H4 (cell line): ENCODE data around the gene ANKRD34A. TPM values are rescaled to one million over a fixed set of nuclear protein-coding genes. Genes with fewer than 3 reads are reported as not detected.
A peak's percentile ranks its signal among the peaks of the same experiment; 100 is the strongest.

Experiments used
- DNase-seq: peaks from one replicate; pipeline ENCODE4 v3.0.0-alpha.2; 2015; ENCODE audit warnings: low spot score
- total RNA-seq: library from RNA; depleted of rRNA; stranded (reverse); fragments of >200 nt; shearing (Covaris generic); gene quantifications from 2 replicates; pipeline ENCODE4 v1.2.3, GENCODE V29; 2014

The ANKRD34A gene
- total RNA-seq, 1 experiment from 2014 or later = 0.54 TPM

DNA sequence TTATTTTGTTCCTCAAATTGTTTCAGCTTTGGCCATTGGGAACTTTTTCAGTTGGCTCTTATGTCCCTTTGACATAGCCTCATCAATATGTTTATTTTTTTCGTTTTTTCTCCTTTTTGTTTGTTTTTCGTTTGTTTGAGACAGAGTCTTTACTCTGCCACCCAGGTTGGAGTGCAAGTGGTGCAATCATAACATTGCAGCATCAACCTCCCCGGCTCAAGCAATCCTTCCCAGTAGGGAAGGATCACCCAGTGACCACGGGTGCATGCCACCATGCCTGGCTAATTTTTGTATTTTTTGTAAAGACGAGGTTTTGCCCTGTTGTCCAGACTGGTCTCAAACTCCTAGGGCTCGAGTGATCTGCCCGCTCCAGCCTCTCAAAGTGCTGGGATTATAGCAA is 8.2 kb upstream of the ANKRD34A start:
- DNase-seq = no peak

DNA sequence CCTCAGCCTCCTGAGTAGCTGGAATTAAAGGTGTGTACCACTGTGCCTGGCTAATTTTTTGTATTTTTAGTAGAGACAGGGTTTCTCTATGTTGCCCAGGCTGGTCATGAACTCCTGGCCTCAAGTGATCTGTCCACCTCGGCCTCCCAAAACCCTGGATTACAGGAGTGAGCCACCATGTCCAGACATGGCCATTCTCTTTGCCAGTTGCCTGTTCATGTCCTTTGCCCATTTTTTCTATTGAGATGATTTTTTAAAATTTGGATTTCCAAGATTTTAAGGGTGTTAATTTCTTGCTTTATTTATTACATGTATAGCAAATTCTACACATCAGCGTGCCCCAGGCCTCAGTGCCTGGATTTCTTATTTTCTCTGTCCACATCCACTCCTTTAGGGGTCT is 2.9 kb upstream of the ANKRD34A start:
- DNase-seq = no peak

DNA sequence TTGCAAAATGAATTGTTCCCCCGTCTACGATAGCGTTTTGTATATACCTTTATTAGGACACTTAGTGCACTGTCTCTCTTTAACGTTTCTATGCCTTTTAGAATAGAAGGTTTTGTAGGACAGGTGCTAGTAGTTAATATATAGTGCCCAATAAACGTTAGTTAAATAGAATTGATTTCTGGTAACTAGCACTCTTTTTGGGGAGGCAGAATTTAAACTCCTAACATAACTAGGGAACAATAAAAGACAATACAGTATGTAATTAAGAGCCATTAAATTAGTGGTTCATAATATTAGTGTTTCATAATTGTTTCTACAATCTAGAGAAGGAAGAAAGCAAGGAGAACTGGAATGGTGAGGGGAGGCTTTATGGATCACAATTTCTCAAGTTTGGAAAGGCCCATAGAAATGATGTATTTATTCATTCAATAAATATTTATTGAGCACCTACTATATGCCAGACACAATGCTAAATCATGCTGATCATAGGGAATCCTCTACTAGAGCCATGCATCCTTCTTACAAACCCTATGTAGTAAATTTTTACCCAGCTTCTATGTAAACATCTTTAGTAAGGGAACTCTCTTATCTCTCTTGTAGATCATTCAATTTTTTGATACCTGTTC is 857 bp upstream of the ANKRD34A start:
- no peak for DNase-seq

DNA sequence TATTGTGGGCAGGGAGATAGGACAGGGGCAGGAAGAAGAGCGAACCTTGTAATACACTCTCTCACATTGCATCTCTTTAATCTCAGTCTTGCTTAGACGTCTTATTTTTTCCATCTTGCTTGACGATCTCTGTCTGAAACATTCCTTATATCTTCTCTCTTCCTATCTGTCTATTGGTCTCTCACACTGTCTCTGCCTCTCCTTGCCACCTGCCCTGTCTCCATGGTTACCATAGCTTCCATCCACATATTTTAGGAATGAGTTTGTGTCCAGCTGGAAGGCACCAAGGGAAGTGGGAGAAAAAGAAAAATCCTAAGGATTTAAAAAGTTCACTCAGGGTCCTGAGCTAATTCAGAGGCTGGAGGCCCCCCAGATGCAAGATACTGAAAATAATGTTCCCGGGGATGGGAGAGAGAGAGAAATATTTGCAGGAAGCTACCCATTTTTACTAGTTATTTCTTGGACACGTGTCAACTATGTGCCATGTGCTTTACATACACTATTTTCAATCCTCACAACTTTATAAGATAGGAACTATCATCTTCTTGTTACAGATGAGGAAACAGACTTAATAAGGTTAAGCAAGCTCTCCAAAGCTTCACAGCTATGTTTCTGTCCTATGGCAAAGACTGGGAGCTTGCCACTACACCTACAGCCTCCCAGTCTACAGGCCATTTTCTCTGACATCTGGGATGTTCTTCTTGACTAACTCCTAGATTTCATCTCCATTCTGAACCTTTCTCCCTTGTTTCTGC is 933 bp downstream of the ANKRD34A start:
- DNase-seq = no peak

DNA sequence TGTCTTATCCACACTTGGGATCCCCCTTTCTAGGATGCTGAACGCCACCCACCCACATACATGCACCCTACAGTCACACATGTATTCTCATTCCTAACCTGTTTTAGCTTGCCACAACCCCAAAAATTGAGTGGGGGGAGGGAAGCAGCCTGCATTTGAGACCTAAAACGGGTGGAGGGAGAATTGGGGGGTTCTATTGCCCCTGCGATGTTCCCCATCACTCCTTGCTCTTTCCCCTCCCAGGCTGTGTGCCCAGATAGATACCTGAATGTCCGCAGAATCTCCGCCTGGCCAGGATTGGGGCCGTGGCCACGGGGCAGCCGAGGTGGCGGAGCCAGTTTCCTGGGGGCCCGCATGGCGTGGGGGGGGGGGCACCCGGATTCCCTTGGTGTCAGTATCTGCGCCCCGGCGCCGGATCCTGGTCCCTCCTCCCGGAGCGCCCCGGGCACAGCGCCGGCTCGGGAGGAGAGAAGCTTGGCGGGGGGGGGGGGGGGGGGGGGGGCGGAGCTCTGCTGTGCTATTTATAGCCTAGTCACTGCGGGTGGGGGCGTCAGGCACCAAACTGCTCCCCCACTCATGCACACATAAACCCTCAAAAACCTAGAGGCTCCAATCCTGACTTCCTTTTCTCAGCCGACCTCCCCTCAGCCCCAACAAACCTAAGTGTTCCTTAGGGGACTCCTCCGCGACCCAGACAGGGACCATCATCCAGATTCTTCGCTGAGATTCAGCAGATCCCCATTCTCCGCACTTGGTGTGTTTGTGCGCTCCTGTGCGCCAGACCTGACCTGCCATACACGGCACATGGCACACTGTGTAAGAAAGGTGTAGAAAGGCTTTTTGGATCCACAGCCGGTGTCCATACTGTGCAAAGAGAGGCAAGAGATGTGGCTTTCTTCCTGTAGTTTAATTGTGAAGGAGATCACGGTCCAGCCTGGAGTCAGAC is 1.9 kb downstream of the ANKRD34A start:
- DNase-seq = no peak

DNA sequence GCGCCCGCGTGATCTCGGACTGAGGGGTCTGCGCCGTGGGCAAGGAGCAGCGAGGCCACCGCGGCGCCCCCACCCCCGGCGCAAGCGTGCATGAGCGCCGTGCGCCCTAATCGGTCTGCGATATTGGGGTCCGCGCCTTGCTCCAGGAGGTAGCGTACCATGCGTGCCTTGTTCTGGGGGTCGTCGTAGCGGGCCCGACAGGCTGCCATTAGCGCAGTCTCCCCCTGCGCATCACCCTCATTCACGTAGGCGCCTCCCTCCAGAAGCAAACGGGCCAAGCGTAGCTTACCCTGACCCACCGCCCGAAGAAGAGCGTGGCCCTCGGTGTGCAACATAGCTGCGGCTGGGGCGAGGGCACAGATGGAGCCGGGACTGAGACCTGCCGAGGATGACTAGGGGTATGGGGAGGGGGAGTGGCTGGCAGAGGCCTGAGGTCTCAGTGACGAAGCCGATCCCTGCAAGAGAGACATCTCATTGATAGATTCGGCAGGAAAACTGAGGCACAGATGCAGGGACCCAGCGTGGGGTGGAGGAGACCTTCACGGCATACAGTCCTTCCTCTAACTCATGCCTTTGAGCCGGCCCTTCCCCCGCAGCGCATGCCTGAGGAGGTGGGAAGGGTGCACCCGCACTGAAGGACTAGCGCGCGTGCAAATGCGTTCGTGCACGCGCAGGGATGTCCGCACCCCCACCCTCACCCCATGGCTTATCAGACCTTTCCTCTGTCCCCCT is 2.8 kb downstream of the ANKRD34A start:
- DNase-seq = no peak

DNA sequence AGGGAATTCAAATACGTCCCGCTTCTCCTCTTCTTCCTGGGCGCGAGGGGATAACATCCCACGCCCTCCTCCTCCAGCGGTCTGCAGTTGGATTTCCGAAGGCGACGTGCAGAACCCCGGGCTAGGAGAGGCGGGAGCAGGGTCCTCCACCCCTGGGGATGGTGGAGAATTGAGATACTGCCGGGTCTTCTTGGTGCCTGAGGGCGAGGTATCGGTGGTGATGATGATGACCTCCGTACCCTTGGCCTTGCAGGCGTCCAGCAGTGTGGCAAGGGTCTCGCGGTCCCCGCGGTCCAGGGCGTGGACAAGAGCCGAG is 3.3 kb downstream of the ANKRD34A start:
- DNase-seq = no peak

DNA sequence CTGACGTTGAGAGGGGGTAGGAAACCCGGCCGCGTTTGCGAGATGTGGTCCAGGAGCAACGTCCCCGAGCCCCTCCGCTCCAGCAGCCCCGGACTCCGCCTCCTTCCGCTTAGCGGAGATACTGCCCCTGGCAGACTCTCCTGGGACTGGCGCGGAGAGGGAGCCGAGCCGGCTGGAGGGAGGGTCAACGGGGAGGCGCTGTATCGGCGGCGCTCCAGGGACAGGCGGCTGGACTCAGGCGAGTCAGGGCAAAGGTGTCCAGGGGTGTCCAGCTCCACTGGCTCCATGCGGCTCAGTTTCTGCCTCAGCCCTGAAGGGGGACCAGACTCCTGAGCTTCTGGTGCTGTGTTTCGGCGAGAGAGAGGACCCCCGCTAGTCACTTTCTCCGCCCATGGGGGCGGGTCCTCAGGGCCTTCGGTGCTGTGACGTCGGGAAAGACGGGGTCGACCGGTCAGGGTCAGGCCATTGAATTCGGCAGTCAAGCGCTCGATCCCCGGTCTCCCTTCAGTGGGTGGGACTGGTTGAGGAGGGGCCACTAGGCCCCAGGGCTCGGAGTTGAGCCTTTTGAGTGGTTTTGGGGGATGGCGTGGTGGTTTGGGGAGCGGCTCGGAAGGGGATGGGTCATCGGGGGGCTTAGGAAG is 3.8 kb downstream of the ANKRD34A start:
- DNase-seq = no peak

DNA sequence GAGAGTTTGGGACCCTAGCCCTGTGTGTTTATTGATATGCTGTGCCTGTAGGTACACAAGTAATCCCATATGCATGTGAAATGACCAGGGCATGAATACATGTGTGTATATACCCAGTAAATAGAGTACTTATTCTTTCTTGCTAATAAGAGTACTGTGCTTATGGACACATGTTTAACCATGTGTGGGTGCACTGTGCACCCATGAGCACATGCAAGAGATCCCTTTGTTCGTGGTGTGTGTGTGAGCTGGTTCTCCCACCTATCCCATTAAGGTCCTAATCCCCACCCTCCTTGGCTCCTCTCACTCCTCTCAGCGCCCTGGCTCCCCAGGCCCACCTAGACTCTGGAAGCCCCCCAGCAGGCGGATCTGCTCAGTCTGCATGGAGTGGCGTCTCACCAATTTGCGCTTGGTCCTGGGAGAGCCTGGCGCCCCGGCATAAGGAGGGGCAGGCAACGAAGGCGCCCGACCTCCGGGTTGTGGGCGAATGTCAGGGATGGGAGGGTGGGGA is 4.4 kb downstream of the ANKRD34A start:
- no peak for DNase-seq

DNA sequence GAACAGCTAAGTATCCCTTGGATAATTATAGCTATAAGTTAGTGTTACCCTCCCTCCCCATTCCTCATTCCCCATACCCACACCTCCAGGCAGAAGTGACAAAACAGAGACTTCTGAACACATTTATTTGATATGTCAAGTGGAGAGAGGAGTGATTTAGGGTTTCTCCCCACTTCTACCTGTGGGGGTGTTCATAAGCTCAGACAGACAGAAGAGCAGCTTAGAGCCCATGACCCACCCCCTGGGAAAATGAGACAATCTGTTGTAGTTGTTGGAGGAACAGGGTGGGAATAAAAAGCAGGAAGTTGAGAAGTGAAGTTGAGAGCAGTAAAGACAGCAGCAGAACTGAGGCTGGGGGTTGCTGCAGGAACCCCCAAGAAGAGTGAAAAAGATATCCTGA is 5.0 kb downstream of the ANKRD34A start:
- DNase-seq = no peak

DNA sequence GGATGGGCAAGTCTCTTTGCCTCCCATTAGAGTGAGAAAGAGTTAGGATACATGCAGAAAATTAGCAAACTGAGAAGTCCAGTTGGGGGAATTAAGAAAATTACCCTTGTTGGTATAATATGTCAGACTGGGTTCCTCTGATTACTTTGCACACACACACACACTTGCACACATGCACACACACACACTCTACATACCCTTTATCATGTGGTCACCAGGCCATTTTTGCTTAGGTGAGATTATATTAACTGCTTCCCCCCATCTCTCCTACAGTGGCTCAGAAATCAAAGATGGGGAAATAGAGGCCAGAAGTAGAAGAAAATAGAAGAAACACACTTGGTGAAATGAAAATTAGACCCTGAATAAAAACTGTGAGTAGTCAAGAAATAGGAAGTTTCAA is 5.6 kb downstream of the ANKRD34A start:
- DNase-seq = no peak

DNA sequence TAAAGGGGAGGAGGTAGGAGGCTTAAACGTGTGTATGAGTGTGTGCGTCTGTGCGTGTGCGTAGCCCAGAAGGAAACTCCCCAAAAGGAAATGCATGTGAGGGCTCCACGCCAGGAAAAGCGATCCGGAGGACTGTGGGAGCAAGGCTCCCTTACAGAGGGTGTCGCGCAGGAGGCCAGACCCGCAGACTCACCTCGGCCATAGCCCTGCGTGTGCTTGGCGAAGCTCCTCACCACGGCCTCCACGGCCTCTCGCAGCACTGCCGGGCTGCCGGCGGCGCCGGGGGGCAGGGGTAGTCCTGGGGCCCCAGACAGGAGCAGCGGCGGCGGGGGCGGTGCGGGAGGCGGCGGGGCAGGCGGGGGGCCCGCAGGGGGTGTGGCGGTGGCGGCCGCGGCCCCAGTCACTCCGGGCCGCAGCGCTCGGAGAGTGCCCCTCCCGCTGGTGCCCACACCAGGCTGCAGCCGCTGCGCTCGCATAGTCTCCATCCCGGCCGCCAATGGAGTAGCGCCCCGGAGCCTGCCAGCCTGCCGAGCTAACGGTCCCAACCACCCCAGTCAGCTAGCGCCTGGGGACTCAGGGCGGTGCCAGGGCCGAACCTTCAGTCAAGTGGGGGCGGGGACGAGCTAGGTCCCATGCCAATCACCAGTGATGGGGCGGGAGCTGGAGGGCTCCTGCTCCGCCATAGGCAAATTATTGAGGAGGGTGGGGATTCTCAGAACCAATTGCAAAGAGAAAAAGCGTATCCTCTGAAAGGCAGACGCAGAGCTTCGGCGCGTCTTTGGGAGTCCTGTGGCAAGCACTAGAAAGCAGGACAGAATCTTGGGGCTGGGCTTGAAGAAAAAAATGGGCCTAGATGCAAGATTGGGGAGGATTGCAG is 6.7 kb downstream of the ANKRD34A start, which contains the start of gene LIX1L:
Gene LIX1L, minus strand, starts transcription at position 575 of the 877 bp plus-strand sequence. Its CDS starts 90 bp downstream, at position 485.
- peak; percentile 96 for DNase-seq

DNA sequence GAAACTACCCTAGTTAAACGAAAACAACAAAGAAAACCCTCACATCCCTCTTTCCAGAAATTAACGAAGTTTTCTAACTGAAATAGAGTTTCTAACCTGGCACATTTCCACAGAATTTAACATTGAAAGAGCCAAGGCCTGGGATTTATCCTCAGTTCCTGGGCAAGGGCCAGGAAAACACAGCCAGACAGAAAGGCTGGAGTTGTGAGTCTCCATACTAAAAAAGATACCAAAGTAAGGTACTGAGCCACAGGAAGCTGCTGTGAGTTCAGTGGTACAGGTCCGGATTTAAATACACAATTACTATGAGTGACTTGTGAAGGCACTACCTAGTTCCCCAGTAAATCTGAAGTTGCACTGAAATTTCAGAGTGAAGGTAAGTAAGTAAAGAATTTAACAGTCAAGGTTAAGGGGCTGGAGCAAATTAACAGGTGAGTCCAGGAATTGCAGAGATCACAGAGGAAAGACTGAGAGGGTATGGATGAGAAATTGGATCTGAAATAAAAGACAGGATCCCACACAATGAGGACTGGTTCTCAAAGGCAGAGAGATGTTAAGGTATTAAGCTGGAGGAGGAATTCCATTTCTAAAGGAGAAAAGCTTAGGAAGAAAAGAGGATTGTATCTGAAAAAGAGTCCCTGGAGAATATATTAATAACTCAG is 7.5 kb downstream of the ANKRD34A start:
- DNase-seq = no peak

DNA sequence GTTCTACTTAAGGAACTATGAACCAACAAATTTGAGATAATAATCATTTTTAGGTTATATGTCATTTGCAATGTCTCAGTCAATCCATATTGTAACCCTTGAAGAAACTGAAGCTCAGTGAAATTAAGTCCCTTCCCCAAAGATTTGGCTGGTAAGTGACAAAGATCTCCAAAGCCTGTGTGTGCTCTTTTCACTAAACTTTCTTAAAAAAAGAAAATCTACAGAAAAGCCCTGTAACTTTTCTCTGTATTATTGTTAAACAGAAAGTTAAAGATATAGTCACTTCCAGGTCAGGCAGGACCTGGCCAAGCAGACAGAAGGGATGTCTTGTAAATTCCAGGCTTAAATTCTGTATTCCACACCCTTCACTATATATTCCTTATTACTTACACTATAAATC is 8.0 kb downstream of the ANKRD34A start:
- DNase-seq = no peak

DNA sequence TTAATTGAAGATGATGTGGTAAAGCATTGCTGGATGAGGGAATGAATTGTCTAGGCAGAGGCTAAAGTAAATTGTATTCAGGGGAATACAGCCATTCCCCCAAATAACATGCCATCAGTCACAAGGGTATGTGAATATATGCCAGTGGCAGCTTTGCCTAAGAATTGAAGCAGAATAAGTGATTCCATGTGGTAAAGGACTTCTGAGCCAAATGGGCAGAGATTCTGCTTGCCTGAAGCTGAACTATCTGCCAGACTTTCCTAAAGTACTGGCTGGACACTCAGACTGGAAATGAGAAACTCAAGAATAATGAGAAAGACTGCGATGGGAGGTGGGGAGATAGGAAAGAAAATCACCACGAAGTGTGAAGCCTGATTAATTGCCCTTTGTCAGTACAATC is 8.9 kb downstream of the ANKRD34A start:
- no peak for DNase-seq

DNA sequence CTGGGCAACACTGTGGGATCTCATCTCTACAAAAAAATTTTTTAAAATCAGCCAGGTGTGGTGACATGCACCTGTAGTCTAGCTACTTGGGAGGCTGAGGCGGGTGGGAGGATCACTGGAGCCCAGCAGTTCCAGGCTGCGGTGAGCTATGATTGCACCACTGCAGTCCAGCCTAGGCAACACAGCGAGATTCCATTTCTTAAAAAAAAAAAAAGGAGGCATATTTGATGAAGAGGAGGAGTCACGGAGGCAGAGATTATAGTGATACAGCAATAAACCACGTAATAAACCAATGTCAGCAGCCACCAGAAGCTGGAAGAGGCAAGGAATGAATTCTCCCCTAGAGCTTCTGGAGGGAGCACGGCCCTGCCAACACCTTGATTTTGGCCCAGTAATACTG is 10.5 kb downstream of the ANKRD34A start:
- no peak for DNase-seq

DNA sequence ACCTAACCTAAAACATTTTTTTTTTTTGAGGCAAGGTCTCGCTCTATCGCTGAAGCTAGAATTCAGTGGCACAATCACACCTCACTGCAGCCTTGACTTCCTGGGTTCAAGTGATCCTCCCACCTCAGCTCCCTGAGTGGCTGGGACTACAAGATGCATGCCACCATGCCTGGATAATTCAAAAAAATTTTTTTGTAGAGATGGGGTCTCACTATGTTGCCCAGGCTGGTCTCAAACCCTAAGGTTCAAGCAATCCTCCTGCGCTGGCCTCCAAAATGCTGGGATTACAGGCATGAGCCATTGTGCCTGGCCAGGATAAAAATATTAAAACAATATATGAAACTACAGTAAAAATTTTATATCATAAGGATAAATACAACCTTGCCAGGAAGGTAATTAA is 11.5 kb downstream of the ANKRD34A start:
- no peak for DNase-seq

DNA sequence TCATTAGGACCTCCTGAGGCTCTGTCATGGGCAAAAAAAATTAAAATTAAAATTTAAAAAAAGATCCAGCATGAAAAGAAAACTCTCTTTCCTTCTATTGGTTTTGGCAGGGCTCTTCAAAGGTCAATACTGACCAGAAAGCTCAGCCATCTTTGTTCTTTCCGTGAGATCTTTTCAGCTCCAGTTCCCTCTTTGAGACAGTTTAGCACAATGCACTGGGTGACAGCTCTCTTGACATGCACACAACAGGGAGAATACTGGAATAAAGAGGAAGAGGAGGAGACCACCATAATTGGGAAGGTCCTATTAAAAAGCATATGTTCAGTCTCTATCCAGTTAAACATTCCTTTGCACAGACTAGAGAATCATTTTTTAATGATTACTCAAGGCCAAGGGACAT is 12.8 kb downstream of the ANKRD34A start:
- no peak for DNase-seq

DNA sequence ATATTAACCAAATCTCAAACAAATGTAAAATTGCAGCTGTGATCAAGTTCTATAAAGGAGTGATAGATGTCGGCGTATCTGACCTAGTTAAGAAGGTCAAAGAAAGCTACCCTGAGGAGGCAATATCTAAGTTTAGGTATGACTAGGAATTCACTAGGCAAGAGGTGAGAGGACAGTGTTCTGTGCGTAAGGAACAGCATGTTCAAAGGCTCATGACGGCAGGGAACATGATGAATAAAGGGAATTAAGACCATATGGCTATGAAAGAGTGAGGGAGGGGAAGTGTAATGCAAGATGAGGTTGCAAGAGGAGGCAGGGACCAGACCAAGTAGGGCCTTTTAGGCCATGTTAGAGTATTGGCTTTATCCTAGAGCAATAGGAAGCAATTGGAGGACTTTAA is 15.2 kb downstream of the ANKRD34A start:
- DNase-seq = no peak

DNA sequence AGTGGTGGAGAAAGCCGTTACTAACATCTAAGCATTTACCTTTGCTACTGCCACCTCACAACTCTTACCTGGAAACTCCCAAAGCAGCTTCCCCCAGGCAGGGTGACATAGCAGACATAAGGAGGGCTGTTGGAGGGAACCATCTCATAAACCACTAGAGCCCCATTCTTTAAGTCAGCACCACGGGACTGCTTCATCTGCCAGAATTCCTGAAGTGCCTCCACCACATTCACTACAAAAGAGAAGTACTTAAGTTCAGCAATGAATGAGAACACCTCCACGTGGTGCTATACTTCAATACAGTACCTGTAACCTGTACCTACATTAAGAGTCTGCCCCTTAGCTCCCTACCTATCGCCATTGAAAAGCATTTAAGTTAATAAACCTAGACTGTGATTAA is 16.8 kb downstream of the ANKRD34A start:
- DNase-seq = no peak
